ENCODE data around the gene PDE2A.

PDE2A gene

DNA sequence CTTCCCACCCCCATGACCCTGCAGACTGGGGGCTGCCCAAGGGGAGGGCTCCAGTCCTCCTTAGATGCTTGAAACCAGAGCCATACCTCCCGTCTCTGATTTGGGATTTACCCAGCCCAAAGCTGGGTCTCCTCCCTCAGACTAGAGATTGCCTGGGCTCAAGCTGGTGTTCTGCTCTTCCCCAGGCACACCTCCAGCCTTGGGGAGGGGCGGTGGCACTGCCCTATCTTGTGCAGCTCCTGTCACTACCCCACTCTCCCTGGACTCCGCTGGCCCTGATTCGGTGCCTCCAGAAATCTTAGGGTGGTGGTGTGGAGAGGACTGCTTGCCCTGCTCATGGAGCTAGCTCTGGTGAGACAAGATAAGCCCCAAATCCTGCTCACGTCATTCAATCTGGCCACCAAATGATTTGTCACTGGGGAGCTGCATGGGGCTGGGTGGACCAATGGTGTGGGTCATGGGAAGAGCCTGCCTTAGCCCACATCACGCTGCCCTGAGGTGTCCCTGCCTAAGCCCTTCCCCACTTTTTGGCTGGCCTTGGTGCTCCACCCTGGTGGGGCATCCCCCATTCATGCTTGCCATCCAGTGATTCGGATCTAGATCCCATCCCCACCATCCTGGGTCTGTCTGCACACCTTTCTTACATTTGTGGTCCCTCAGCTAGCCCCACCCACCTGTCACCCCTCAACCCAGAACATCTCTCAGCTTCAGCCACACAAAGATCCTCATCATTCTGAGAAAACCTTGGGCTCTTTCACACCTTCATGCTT is 87.7 kb downstream of the PDE2A start:
- Histone ChIP-seq H3K4me3 (ENCODE audit: low read length) (no peak overlapping the region; the same call in 1 of the 2 replicates), H4K20me1 (ENCODE audit: insufficient read depth, low read length) (no peaks in the 10 kb centered on the region), H3K9ac (ENCODE audit: low read length) (no peak overlapping the region), H3K27ac (ENCODE audit: low read length) (no peak overlapping the region), H2AFZ (ENCODE audit: low read depth, low read length) (no peak overlapping the region), H3K79me2 (ENCODE audit: low read length) (no peaks in the 10 kb centered on the region), H3K4me2 (ENCODE audit: low read length) (peak overlapping the region; percentile 79; the same call in 1 of the 2 replicates), H3K9me3 (ENCODE audit: insufficient read depth, low read length) (no peaks in the 10 kb centered on the region), H3K4me1 (ENCODE audit: low read length) (peaks cover 5% of the 10 kb centered on the region), H3K36me3 (replicated peaks; ENCODE audit: low read depth, low read length) (no peaks in the 10 kb centered on the region), H3K27me3 (ENCODE audit: low read depth, low read length) (peaks cover 31% of the 10 kb centered on the region)
- TF ChIP-seq CTCF (IDR thresholded peaks at IDR 0.05; ENCODE audit: low read depth, low read length) (no peak), EZH2phosphoT487 (IDR thresholded peaks at IDR 0.05; ENCODE audit: low read depth) (no peak)

GRCh38 chr11:72585762-72586311 is 88.4 kb downstream of the PDE2A start:
- H3K4me2 ChIP-seq (ENCODE audit: low read length), result peak overlapping the region; percentile 79
- no peak overlapping the region for H3K9ac ChIP-seq (ENCODE audit: low read length)
- no peaks in the 10 kb centered on the region for H3K36me3 ChIP-seq (replicated peaks; ENCODE audit: low read depth, low read length)
- no peak overlapping the region for H3K27ac ChIP-seq (ENCODE audit: low read length)
- no peaks in the 10 kb centered on the region for H3K9me3 ChIP-seq (ENCODE audit: insufficient read depth, low read length)
- peak; percentile 95 for TF ChIP-seq CTCF (IDR thresholded peaks at IDR 0.05; ENCODE audit: low read depth, low read length)
- TF ChIP-seq EZH2phosphoT487 (IDR thresholded peaks at IDR 0.05; ENCODE audit: low read depth), result no peak
- peaks cover 5% of the 10 kb centered on the region for H3K4me1 ChIP-seq (ENCODE audit: low read length)
- no peaks in the 10 kb centered on the region for H4K20me1 ChIP-seq (ENCODE audit: insufficient read depth, low read length)
- peaks cover 31% of the 10 kb centered on the region; the same call in 1 of the 2 replicates for H3K27me3 ChIP-seq (ENCODE audit: low read depth, low read length)
- H3K79me2 ChIP-seq (ENCODE audit: low read length), result no peaks in the 10 kb centered on the region
- peak overlapping the region; percentile 49; the same call in 1 of the 2 replicates for H2AFZ ChIP-seq (ENCODE audit: low read depth, low read length)
- peak overlapping the region; percentile 58 for H3K4me3 ChIP-seq (ENCODE audit: low read length)

GRCh38 chr11:72584939-72585597 is 89.2 kb downstream of the PDE2A start:
- H3K4me1 ChIP-seq (ENCODE audit: low read length), result peaks cover 5% of the 10 kb centered on the region
- H3K9me3 ChIP-seq (ENCODE audit: insufficient read depth, low read length), result no peaks in the 10 kb centered on the region
- no peak overlapping the region for H2AFZ ChIP-seq (ENCODE audit: low read depth, low read length)
- H3K4me3 ChIP-seq (ENCODE audit: low read length), result no peak overlapping the region
- H3K9ac ChIP-seq (ENCODE audit: low read length), result no peak overlapping the region
- H3K36me3 ChIP-seq (replicated peaks; ENCODE audit: low read depth, low read length), result no peaks in the 10 kb centered on the region
- TF ChIP-seq CTCF (IDR thresholded peaks at IDR 0.05; ENCODE audit: low read depth, low read length) (no peak), EZH2phosphoT487 (IDR thresholded peaks at IDR 0.05; ENCODE audit: low read depth) (no peak)
- H3K79me2 ChIP-seq (ENCODE audit: low read length), result no peaks in the 10 kb centered on the region
- H3K27ac ChIP-seq (ENCODE audit: low read length), result no peak overlapping the region
- H3K27me3 ChIP-seq (ENCODE audit: low read depth, low read length), result peaks cover 36% of the 10 kb centered on the region; the same call in 1 of the 2 replicates
- H3K4me2 ChIP-seq (ENCODE audit: low read length), result 0 out of 2 replicates have a peak overlapping the region, but pooled peaks have one; percentile 79
- no peaks in the 10 kb centered on the region for H4K20me1 ChIP-seq (ENCODE audit: insufficient read depth, low read length)
